T-helper 2 cell (primary cell): Measurements from ENCODE around the gene BEND6.
"Not testable (repeated sequence)": the region's sequence is repeated elsewhere in the genome, so short reads cannot be mapped to it uniquely, and the experiment has no call there.

Experiments
- DNase-seq, 5 experiments: peaks; one replicate each; pipeline versions ENCODE4 v3.0.0 to v3.0.0-alpha.2; 2012 to 2022

The BEND6 gene

GRCh38 chr6:56984884-56985283 is 30.0 kb downstream of the BEND6 start:
- no peak for DNase-seq

DNA sequence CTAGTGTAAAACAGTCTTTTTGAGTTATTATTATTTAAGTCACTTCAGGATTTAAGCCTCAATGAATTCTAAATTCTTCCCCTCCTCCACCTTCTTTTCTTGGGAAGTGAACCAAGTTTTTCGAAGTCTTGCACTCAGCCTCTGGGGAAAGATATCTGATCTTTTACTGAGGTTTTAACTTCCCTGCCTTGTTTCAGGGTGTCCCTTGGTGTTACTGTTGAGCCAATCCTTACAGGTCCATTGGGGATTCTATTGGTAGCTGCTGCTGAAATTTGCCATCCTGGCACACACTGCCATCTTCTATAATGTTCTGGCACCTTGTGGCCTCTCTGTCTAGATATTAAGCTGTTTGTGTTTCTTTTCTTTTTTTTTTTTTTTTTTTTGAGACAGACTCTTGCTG is 31.7 kb downstream of the BEND6 start:
- no peak for DNase-seq

DNA sequence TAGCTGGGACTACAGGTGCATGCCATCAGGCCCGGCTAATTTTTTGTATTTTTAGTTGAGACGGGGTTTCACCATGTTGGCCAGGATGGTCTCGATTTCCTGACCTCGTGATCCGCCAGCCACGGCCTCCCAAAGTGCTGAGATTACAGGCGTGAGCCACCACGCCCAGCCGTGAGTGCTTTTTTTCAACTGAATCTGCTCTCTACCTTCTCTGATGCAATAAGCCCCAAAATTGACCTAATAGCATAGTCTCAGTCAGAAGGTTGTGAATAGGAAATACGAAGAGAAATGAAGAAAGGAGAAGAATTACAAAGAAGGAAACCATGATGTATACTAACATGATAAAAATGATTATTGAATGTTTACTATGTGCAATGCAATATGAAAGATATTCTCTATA is 33.2 kb downstream of the BEND6 start:
- no peak for DNase-seq

DNA sequence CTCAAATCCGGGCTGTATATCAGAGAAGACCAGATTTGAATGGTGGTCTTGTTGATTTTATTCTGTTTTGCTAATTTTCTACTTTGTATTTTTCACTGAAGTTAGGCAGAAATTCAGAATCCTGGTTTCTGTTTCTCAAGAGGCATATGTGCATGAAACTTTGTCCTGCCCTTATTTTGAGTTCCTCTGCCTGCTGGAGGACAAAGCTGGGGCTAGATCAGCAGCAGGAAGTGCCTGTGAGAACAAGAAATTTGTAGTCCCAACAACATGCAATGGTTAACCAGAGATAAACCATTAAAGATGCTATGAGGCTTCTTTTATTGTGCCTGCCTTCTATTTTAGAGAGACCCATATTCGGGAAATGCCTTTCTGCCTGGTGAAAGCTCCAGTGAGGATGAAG is 37.1 kb downstream of the BEND6 start:
- DNase-seq, result no peak

DNA sequence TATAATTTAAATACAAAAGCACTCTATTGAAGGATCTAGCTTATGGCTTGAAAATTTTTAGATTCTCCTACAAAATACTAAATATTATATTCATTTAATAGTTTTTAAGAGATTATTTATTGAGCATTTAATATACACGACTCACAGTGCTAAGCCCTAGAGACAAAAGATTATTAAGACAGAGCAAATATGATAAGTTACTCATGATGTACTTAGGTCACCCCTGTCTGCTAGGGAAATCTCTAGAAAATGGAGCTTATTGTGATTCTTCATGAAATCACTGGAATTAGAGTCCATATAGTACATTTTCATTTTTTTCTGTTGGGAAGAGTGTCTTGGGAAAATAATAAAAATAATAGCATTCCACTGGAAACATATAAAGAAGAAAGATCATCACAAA is 37.8 kb downstream of the BEND6 start:
- DNase-seq, result no peak

GRCh38 chr6:56995347-56995902 is 40.5 kb downstream of the BEND6 start:
- DNase-seq, result no peak

DNA sequence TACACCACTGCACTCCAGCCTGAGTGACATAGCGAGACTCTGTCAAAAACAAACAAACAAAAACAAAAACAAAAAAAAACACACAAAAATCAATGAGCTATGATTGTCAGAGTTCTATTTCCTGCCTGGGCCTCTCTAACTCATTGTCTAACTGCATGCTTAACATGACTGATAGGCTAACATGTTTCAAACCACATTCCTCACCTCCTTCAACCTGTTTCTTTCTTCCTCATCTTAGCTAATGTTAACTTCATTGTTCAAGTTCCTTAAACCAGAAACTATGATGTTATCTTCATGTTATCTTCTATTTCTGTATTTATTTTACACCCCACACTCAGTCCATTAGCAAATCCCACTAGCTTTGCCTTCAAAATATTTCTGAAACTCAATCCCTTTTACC is 41.5 kb downstream of the BEND6 start:
- DNase-seq, result no peak

DNA sequence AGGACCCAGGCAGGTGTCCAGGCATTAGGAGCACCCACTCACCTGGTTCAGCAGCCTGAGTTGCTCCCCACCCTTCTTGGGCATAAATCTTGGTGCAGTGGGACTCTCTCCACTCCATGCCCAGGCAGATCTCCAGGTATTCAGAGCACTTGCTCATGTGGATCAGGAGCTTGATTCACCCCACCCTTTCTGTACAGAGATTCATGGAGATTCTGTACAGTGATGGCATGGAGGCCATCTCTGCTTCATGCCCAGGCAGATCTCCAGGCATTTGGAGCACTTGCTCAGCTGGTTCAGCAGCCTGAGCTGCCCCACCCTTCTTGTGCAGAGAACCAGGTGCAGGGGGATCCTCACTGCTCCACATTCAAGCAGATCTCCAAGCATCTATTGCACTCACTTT is 44.1 kb downstream of the BEND6 start:
- DNase-seq, result no peak

- DNase-seq, result not testable (repeated sequence)
Measured at GRCh38 chr6:56999748-57000147, 44.8 kb downstream of the BEND6 start.

- DNase-seq, result no peak
Measured at GRCh38 chr6:57002197-57002596, 47.3 kb downstream of the BEND6 start.

- no peak for DNase-seq
Measured at GRCh38 chr6:57004292-57004691, 49.4 kb downstream of the BEND6 start.

DNA sequence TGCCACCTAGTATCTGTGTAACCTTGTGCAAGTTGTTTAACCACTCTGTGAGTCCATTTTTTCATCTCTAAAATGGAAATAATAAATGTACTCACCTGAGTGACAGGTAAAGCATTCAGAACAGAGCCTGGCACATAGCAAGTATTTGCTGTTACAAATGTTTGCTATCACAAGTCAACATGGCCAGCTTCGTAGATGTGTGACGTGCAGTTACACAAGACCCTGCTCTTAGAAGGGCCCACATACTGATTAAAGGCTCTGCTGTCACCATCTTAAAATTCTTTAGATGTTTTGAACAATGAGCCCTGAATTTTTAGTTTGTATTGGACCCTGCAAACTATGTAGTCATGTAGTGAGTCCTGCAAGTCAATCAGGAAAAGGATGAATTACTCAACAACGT is 51.2 kb downstream of the BEND6 start:
- no peak for DNase-seq

- DNase-seq, result not testable (repeated sequence)
Measured at GRCh38 chr6:57008069-57008468, 53.2 kb downstream of the BEND6 start.

- no peak for DNase-seq
Measured at GRCh38 chr6:57013521-57013926, 58.6 kb downstream of the BEND6 start.

GRCh38 chr6:57017069-57017468 is 62.2 kb downstream of the BEND6 start:
- no peak for DNase-seq

DNA sequence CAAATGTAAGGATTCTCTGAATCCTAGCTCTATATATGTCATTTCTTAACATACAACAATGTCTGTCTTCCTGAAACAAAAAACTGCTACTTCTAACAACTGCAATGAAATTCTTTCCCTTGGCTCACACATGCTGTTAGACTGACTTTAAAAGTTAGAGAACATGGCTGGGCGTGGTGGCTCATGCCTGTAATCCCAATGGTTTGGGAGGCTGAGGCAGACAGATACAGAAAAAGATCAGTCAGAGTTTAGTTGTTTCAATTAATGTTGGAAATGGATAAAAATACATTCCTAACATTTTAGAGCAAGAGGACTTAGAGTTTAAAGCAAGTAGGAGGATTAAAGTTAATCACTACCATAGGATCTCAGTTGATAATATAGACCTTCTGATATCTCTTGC is 62.9 kb downstream of the BEND6 start:
- DNase-seq, result no peak

GRCh38 chr6:57019434-57019833 is 64.5 kb downstream of the BEND6 start:
- no peak for DNase-seq

DNA sequence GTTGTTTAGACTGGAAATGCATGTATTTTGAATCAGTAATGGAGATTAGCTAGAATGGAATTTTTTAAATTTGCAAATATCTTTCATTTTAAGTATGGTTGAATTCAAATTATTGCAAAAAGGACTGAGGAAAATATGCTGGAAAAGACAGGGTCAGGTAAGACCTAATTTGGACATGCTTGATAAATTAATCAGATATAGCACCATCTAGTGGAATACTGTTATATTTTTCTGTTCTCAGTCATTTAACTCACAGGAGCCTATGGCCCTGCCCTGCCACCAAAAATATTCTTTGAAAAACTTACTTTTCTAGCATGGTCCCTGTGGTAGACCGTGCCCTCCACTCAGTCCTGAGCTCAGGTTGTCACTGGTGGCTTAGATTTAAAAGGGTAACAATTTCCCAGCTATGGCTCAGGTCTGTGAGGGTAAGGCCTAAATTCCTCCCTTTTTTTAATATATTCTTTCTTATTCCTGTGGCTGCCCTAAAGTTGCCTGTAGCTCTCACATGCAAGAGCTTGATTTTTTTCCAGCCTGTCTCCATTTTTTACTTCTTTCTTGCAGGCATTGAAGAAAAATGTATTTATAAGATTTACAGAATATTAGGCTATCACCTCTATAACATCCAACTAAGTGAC is 66.3 kb downstream of the BEND6 start:
- peak in 1 of 5 experiments; percentile 42 for DNase-seq

- no peak for DNase-seq
Measured at GRCh38 chr6:57024321-57024720, 69.4 kb downstream of the BEND6 start.

GRCh38 chr6:57024775-57025174 is 69.9 kb downstream of the BEND6 start:
- no peak for DNase-seq

DNA sequence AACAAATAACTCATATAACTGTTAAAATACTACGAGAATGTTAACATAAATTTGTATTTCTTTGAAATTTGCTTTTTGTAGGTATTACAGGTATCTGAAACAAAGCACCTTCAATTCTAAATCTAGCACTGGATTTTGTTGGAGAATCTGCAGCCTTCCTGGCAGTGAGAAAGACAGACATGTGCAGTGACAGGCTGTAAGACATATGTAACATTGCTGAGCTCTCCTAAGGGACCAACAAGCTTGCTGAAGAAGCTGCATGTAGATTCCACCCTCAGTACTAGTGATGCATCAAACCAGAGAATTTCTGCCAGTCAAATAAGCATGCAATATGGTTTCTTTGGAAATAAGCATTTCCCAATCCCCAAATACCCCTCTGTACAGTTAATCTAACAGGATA is 71.1 kb downstream of the BEND6 start:
- no peak for DNase-seq

DNA sequence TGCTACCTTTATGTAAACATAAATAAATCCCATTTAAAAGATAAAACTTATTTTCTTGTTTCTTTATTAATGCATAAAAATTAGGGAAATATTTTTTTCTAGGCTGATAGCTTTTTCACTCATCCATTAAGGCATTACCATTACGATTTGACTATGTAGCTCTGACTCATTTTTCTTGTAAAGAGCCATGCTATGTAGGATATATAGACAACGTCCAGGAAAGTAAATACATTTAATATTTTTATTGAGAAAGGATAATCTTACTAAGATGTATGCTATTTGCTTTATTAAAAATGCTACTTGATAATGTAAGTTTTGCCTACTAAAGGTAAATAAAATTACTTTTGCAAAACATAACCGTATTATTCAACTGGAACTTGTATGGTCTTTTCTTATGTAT is 72.4 kb downstream of the BEND6 start:
- DNase-seq, result no peak

DNA sequence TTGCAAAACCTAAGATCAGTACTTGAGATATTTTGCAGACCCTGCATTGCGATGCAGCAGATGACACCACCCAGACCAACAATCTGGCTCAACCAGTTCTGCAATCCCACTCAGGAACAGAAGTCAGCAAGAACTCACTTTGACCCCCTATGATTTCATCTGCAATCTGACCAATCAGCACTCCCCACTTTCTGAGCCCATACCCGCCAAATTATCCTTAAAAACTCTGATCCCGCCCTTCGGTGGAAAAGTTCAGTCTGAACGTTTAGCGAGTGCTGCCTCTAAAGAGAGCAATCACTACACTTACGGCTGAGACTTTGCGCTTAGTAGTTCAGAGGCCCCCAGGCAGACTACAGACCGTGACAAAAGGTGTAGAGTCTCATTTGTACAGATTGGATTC is 74.3 kb downstream of the BEND6 start:
- DNase-seq, result no peak

DNA sequence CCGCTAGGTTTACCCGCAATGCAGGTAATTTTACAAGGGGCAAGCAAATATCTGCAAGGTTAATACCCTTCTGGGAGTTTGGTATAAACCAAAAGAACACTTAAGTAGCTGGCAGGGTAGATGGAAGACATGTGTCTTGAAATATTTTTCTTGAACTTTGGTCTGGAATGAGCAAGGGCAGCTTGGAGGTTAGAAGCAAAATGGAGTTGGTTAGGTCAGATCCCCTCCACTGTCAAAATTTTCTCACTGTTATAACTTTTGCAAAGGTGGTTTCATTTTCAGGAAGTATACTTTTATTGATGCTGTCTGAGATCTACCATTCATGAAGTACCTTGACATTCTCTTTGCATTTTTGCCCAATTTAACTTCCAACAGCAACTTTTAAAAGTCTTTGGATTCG is 78.3 kb downstream of the BEND6 start:
- no peak for DNase-seq

DNA sequence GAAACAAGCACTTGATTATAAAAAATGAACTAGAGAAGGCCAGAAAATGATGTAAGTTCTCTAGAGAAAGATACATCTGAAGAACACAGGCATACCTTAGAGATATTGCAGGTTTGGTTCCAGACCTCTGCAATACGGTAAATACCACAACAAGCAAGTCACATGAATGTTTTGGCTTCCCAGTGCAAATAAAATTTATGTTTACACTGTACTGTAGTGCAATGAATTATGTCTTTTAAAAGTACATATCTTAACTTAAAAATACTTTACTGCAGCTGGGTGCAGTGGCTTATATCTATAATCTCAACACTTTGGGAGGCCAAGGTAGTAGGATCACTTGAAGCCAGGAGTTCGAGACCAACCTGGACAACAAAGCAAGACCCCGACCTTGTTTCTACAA is 80.6 kb downstream of the BEND6 start:
- no peak for DNase-seq
